ENCODE measurements around the gene GRIN2C.
"Not testable (repeated sequence)": the region's sequence is repeated elsewhere in the genome, so short reads cannot be mapped to it uniquely, and the experiment has no call there.

Gene GRIN2C

DNA sequence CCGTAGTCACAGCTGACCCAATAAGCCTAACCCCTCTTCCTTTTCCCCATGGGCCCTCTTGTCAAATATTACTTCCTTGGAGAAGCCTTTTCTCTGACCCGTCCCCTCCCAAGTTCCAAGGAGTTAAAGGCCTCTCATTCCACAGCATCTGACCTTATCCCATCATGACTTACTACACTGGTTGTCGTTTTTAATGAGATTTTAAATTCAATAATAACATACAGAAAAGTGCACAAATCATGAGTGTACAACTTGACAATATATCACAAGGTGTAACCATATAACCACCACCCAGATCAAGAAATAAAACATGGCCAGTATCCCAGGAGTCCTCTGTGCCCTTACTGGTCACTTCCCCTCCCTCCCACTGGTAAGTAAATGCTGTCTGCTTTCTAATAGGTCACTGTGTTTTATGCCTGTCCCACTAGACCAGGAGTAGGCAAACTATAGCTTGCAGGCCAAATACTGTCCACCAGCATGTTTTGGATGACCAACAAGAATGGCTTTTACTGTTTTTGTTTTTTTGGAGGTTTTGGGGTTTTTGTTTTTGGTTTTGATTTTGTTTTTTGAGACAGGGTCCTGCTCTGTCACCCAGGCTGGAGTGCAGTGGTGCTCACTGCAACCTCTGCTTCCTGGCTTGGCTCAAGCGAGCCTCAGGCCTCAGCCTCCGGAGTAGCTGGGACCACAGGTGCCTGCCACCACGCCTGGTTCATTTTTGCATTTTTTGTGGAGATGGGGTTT, 14.4 kb upstream of the GRIN2C start:
- peak overlapping the region; percentile 90 for H3K4me3 ChIP-seq (ENCODE audit: low read length)
- TF ChIP-seq ZNF274 (IDR thresholded peaks at IDR 0.05; ENCODE audit: low read depth, low read length), result no peak

DNA sequence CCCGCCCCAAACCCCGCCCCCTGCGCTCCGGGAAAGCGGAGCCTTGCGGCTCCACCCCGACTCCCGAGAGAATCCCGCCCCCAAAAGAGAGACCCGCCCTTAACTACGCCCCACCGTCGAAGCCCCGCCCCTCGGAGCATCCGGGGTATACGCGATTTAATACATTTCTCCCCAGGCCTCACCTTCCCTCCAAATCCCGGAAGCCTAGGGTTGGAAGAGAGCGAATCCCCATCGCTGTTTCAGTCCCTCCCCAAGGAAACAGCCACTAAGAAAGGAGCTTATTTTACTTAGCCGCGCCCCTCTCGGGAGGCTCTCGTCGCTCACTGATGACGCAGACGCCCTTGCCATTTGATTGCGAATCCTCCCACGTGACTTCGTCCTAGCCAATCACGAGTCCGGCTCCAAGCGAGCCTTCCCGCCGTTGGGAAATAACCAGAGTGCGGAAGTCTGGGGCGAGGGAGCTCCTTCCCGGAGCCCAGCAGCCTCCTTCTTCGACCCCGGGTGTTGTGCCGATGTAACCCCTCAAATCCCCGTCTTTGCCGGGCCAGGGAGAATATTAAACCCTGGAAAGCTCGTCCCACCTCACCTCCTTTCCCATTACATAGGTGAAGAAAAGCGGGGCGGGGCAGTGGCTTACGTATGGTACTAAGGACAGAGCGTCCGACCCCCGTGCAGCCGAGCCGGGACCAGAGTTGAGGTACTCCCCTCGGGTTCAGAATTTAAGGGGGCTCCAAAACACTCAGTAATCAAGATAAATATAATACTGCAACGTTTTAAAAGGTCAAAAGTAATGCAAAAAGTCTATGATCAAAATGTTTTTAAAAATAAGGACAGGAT, 13.6 kb upstream of the GRIN2C start:
- TF ChIP-seq ZNF274 (IDR thresholded peaks at IDR 0.05; ENCODE audit: low read depth, low read length), result no peak

GRCh38 chr17:74872313-74873036, 12.8 kb upstream of the GRIN2C start, which contains the start of gene FDXR:
FDXR (minus strand) TSS chr17:74872994; CDS start chr17:74872944, 50 bp downstream.
- H3K4me3 ChIP-seq (ENCODE audit: low read length), result peak within 1 kb of the TSS; percentile 93
- TF ChIP-seq ZNF274 (IDR thresholded peaks at IDR 0.05; ENCODE audit: low read depth, low read length), result no peak

More for the DNA sequence above, 13.6 kb upstream of the GRIN2C start:
- peak overlapping the region; percentile 90 for H3K4me3 ChIP-seq (ENCODE audit: low read length)

GRCh38 chr17:74871356-74872076, 11.8 kb upstream of the GRIN2C start:
- TF ChIP-seq ZNF274 (IDR thresholded peaks at IDR 0.05; ENCODE audit: low read depth, low read length), result no peak
- peak overlapping the region; percentile 93 for H3K4me3 ChIP-seq (ENCODE audit: low read length)

DNA sequence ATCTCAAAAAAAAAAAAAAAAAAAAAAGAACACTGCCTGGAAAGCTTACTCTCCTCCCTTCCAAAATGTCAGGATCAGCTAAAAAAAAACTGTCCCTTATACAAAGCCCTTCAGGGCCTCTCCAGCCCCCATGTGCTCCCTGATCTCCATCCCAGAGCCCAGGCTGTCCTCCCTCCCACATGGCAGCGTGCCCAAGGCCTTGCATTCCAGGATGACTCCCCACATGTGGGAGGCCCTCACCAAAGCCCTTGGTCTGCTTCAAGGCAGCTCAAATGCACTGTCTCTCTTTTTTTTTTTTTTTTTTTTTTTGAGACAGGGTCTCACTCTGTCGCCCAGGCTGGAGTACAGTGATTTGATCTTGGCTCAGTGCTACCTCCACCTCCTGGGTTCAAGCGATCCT, 10.8 kb upstream of the GRIN2C start:
- no peak overlapping the region for H3K4me3 ChIP-seq (ENCODE audit: low read length)
- TF ChIP-seq ZNF274 (IDR thresholded peaks at IDR 0.05; ENCODE audit: low read depth, low read length), result no peak

GRCh38 chr17:74870028-74870427, 10.3 kb upstream of the GRIN2C start:
- H3K4me3 ChIP-seq (ENCODE audit: low read length), result not testable (repeated sequence)

- TF ChIP-seq ZNF274 (IDR thresholded peaks at IDR 0.05; ENCODE audit: low read depth, low read length), result no peak
- no peak overlapping the region for H3K4me3 ChIP-seq (ENCODE audit: low read length)
These were observed 9.2 kb upstream of the GRIN2C start for GRCh38 chr17:74868908-74869255.

- H3K4me3 ChIP-seq (ENCODE audit: low read length), result no peak overlapping the region
- no peak for TF ChIP-seq ZNF274 (IDR thresholded peaks at IDR 0.05; ENCODE audit: low read depth, low read length)
These were observed 8.7 kb upstream of the GRIN2C start for GRCh38 chr17:74868251-74868907.

DNA sequence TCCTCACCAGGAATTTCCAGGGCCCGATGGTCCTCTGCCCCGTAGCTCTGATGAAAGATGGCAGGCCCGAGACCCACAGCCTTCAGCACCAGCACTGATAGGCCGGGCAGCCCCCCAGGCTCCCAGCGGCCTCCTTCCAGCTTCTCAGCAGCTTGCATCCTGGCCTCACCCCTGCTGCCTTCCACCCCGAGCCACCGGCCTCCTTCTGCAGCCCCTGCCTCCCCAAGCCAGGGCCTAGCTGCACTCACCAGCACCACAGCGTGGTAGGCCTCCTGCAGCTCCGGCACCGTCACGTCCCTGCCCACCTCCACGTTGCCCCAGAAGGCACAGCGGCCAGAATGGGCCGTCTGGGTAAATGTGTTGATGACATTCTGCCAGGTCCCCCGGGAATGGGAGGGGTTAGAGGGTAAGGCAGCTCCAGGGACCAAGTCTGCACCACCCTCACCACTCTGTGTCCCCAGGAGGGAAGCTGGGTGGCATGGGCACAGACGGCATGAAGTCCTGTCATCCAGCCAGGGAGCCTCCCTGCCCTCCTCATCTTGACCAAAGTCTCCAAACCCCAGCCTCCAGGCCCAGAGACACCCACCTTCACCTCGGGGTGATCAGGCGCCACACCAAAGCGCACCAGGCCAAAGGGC, 6.6 kb upstream of the GRIN2C start:
- TF ChIP-seq ZNF274 (IDR thresholded peaks at IDR 0.05; ENCODE audit: low read depth, low read length), result no peak
- no peak overlapping the region for H3K4me3 ChIP-seq (ENCODE audit: low read length)

- TF ChIP-seq ZNF274 (IDR thresholded peaks at IDR 0.05; ENCODE audit: low read depth, low read length), result no peak
- H3K4me3 ChIP-seq (ENCODE audit: low read length), result no peak overlapping the region
These were observed 6.0 kb upstream of the GRIN2C start for GRCh38 chr17:74865504-74866197.

- H3K4me3 ChIP-seq (ENCODE audit: low read length), result no peak overlapping the region
- no peak for TF ChIP-seq ZNF274 (IDR thresholded peaks at IDR 0.05; ENCODE audit: low read depth, low read length)
These were observed 5.2 kb upstream of the GRIN2C start for GRCh38 chr17:74864866-74865395.

GRCh38 chr17:74864297-74864865, 4.7 kb upstream of the GRIN2C start:
- H3K4me3 ChIP-seq (ENCODE audit: low read length), result no peak overlapping the region
- no peak for TF ChIP-seq ZNF274 (IDR thresholded peaks at IDR 0.05; ENCODE audit: low read depth, low read length)
